Stimulated activated naive B cell treated with anti-CD40 and anti-IgM and Interleukin-4, amounts not matched to agents 10 μg/mL and 1 μg/mL and 100 μg/mL, for 72 hours (primary cell): ENCODE data around the gene DUS1L.

Source experiments
- ATAC-seq, 2 donors: fragments of 150-1000 bp; cut with Tn5 transposase; replicated peaks; 2 replicates each; pipeline ENCODE4 v1.10.0; 2021; ENCODE audit warnings: moderate library complexity in 1 of 2
- DNase-seq: peaks from one replicate; pipeline ENCODE4 v3.0.0; 2021
- H3K27ac Mint-ChIP-seq: one replicate; pipeline ENCODE4 v1.8.0; 2022; ENCODE audit warnings: mild to moderate bottlenecking, mixed read lengths
- H3K27me3 Mint-ChIP-seq, 2 donors: one replicate each; pipeline ENCODE4 v1.8.0; 2022; ENCODE audit warnings: mixed read lengths in 2 of 2
- H3K36me3 Mint-ChIP-seq, 2 donors: one replicate each; pipeline ENCODE4 v1.8.0; 2022; ENCODE audit warnings: mixed read lengths in 2 of 2, mild to moderate bottlenecking in 1 of 2
- H3K4me1 Mint-ChIP-seq, 2 donors: one replicate each; pipeline ENCODE4 v1.8.0; 2022; ENCODE audit warnings: mixed read lengths in 2 of 2, mild to moderate bottlenecking in 1 of 2
- H3K4me3 Mint-ChIP-seq, 2 donors: one replicate each; pipeline ENCODE4 v1.8.0; 2022; ENCODE audit warnings: mild to moderate bottlenecking in 2 of 2, mixed read lengths in 2 of 2, moderate library complexity in 1 of 2
- H3K9me3 Mint-ChIP-seq, 2 donors: one replicate each; pipeline ENCODE4 v1.8.0; 2022; ENCODE audit warnings: mixed read lengths in 2 of 2, mild to moderate bottlenecking in 1 of 2

The DUS1L gene

DNA sequence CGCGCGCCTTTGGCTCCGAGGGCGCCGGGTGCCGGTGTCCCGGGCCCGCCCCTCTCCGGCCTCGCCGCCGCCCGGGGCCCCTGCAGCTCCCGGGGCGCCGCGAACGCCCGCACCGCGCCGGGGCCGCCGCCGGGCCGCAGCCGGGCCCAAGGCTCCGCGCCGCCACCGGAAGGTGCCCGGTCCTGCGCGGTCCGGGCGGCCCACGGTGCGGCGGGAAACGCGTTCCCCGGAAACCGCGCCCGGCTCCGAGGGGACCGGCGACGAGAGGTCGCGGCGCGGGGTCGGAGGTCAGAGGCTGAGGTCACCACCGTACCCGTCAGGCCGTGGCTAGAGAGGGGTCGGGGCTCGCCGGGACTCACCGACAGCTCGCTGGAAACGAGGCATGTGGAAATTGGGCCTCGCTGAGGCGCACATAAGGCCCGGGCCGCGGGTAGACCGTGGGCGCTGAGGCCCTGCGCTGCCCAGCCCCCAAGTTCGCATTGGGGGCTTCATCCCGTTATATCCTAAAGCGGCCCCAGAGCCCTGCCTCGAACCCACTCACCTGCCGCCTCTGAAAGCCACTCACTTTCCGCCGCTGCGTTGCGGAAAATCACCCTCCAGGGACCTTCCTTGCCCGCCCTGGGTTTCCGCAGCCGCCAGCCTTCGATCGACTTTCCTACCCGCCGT, at the start of gene DUS1L:
Gene DUS1L (minus strand): TSS at position 167 of the 666 bp plus-strand sequence. CDS start 745 bp downstream, outside the sequence.
- peak within 1 kb of the TSS; percentile 83 to 87 for H3K4me3 Mint-ChIP-seq
- H3K27ac Mint-ChIP-seq, result peak within 1 kb of the TSS; percentile 93
- H3K27me3 Mint-ChIP-seq, result no peaks in the 10 kb centered on the region
- DNase-seq (peak; percentile 68), ATAC-seq (peak; percentile 85 to 91)
- H3K4me1 Mint-ChIP-seq, result peaks cover 5 to 25% of the 10 kb centered on the region in 2 donors
- no peaks in the 10 kb centered on the region for H3K9me3 Mint-ChIP-seq
- H3K36me3 Mint-ChIP-seq, result peaks cover 2 to 7% of the 10 kb centered on the region in 2 donors

DNA sequence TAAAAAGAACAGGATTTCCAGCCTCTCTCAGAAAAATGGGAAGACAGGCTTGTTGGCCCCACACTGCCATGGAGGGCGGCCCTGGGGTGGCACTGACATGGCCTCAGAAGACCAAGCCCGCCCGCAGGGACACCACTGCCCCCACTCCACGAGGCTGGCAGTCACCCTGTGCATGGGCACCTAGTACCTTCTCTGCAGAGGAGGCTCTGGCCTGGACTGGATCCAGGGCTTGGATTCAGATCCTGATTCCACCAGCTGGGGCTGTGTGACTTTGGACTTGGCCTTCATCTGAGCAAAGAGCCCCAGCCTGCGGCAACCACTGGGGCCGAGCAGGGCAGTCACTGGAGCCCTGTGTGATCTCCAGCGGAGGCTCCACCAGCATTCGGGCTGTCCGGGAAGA, 49.3 kb upstream of the DUS1L start:
- no peak overlapping the region for H3K4me3 Mint-ChIP-seq

DNA sequence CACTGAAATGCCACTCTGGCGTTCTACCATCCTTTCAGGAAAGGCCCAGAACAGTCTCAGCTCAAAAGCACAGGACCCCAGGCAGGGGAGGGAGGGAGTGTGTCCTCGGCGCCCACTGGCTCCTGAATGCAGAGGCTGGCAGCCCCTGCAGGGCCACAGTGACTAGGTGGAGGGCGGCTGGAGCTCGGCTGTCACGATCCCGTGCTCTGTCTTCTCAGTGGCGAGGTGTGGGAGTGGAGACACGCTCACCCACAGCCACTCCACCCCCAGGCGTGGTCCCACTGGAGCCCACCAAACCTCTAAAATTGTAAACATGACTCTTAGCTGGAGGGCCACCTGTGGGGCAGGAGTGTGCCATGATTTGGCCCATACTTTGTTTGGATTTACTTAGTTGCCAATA, 48.8 kb upstream of the DUS1L start:
- H3K4me3 Mint-ChIP-seq, result no peak overlapping the region

More for the DNA sequence above, 49.3 kb upstream of the DUS1L start:
- Mint-ChIP-seq H3K36me3 (peaks cover 12 to 24% of the 10 kb centered on the region in 2 donors), H3K4me1 (no peaks in the 10 kb centered on the region), H3K27me3 (no peaks in the 10 kb centered on the region), H3K27ac (no peak overlapping the region), H3K9me3 (no peaks in the 10 kb centered on the region)
- ATAC-seq (no peak), DNase-seq (no peak)

DNA sequence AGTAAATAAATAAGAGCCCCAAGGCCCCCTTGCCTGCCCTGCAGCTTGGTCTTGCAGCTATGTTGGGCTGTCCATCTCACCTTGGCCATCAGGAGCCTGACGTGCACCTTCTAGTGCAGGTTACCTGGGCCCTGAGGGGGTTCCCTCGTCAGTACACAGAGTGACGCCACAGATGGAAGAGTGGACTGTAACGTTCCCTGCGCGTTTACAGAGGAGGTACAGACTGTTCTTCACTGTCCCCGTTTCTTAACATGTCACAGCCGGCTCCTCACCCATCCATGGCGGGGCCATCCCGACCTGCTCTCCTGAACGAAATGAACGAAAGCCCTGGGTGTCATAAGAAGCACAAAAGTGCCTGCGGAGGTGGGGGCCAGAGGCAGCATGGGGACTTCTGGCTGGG, 48.3 kb upstream of the DUS1L start:
- no peak for DNase-seq
- no peak for ATAC-seq
- no peak overlapping the region for H3K4me3 Mint-ChIP-seq
- H3K9me3 Mint-ChIP-seq, result no peaks in the 10 kb centered on the region
- H3K27me3 Mint-ChIP-seq, result no peaks in the 10 kb centered on the region
- no peak overlapping the region for H3K27ac Mint-ChIP-seq
- no peaks in the 10 kb centered on the region for H3K4me1 Mint-ChIP-seq
- peaks cover 6 to 18% of the 10 kb centered on the region in 2 donors for H3K36me3 Mint-ChIP-seq

More for the DNA sequence above, 48.8 kb upstream of the DUS1L start:
- Mint-ChIP-seq H3K27me3 (no peaks in the 10 kb centered on the region), H3K36me3 (peaks cover 9 to 20% of the 10 kb centered on the region in 2 donors), H3K4me1 (no peaks in the 10 kb centered on the region), H3K27ac (no peak overlapping the region), H3K9me3 (no peaks in the 10 kb centered on the region)
- ATAC-seq (no peak), DNase-seq (no peak)

DNA sequence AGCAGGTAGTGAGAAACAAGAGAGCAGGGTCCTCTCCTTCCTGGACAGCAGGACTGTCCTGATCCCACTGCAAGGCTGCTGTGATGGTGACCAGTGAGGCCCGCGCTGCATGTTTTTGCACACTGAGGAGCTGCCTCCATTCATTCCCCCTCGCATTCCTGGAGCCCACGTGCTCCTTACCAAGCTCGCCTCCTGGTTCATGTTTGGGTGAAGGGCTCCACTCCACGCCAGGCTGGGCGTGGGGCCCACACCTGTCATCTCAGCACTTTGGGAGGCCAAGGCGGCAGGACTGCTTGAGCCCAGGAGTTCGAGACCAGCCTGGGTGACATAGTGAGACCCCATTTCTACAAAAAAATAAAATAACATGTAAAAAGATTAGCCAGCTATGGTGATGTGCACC, 47.8 kb upstream of the DUS1L start:
- no peak for ATAC-seq
- DNase-seq, result no peak
- no peaks in the 10 kb centered on the region for H3K27me3 Mint-ChIP-seq
- no peaks in the 10 kb centered on the region for H3K9me3 Mint-ChIP-seq
- no peak overlapping the region for H3K27ac Mint-ChIP-seq
- no peaks in the 10 kb centered on the region for H3K4me1 Mint-ChIP-seq
- H3K4me3 Mint-ChIP-seq, result no peak overlapping the region
- H3K36me3 Mint-ChIP-seq, result peaks cover 6 to 18% of the 10 kb centered on the region in 2 donors

DNA sequence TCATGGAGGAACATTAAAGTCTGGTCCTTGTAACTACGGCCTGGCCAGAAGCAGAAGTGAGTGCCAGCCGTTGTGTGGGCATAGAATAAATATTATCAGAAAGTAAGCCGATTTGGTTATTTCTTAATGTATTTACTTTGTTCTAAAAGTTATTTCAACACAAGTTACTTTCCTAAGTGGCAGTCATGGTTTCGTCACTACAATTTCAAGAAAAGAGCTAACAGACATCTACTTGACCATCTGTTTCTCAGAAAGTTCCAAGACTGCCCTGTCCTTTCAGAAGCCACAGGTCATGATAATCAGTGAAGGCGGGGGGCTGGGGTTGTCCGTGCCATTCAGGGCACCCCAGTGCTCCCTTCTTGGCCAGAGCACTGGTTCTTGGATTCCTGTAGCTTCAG, 47.3 kb upstream of the DUS1L start:
- Mint-ChIP-seq H3K36me3 (peaks cover 6 to 18% of the 10 kb centered on the region in 2 donors), H3K4me3 (no peak overlapping the region), H3K4me1 (no peaks in the 10 kb centered on the region), H3K27ac (no peak overlapping the region), H3K9me3 (no peaks in the 10 kb centered on the region), H3K27me3 (no peaks in the 10 kb centered on the region)
- DNase-seq (no peak), ATAC-seq (no peak)

DNA sequence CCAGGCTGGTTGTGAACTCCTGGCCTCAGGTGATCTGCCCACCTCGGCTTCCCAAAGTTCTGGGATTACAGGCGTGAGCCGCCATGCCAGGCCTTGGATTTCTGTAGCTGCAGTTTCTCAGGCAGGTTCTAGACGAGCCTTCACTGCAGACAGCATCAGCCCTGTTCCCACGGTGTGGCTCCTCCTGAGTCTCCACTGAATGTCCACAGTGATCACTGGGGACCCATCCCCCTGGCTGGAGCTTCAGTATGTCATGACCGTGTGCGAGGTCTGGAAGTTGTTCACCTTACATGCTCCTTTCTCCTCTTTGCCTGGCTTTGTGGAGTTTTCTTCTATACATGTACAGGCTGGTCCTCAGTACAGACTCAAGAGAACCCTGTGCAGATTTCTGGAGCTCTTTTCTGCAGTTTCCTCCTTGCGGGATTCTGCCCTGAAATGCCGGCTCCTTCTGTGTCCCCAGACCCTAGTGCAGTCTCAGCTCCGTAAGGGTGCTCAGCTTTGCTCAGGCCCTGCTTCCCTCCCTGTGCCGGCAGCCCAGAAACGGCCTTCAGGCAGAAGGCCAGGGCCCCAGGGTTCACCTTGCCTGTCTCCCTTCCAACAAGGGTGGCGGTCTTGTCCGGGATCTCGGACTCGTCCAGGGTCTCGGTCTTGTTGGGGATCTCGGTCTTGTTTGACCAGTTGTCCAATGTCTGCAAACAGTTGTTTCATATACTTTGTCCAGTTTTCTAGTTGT, 46.7 kb upstream of the DUS1L start:
- H3K27me3 Mint-ChIP-seq, result no peaks in the 10 kb centered on the region
- no peak overlapping the region for H3K4me3 Mint-ChIP-seq
- H3K27ac Mint-ChIP-seq, result no peak overlapping the region
- peaks cover 6 to 18% of the 10 kb centered on the region in 2 donors for H3K36me3 Mint-ChIP-seq
- no peaks in the 10 kb centered on the region for H3K9me3 Mint-ChIP-seq
- DNase-seq (no peak), ATAC-seq (no peak)
- peaks cover 1 to 2% of the 10 kb centered on the region in 2 donors for H3K4me1 Mint-ChIP-seq

DNA sequence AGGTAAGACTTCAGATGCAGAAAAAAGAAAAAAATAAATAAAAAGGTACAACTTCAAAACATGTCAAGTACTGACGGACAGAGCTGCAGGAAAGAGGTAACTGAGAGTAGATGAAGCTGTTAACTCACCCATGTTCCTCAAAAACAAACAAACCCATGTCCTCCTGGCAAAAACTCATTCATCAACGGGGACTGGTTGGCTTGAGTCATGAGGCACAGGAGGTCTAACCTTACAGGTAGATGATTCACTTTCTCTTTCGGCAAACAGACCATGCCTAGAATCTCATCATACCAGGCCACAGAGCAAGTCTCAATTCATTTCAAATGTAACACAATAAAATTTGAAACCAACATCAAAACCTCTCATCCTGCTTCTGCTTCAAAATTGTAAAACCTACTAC, 44.7 kb upstream of the DUS1L start:
- ATAC-seq, result no peak
- H3K4me3 Mint-ChIP-seq, result no peak overlapping the region

DNA sequence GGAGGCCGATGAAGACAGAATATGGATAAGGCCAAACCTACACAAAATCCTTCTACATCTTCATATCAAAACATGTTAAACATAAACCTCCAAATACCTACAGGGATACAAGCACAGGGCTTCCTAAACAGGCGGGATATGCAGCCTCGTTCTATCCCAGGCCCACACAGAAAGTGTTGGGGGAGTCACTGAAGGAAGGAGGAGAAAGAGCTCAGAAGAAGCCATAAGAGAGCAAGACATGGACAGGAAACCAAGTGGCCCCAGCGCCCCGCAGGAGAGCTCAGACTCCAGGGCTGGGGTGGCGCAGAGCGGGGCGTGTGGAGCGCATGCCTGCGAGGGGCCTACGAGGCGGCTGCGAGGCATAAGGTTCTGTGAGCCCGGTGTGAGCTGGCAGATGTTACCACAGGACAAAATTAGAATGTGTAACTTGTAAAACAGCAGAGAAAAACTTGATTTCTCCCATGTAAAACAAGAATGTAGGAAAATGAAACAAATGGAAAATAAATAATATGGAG, 43.4 kb upstream of the DUS1L start:
- H3K27ac Mint-ChIP-seq, result no peak overlapping the region
- peaks cover 22 to 33% of the 10 kb centered on the region in 2 donors for H3K4me1 Mint-ChIP-seq
- ATAC-seq (no peak), DNase-seq (no peak)
- H3K4me3 Mint-ChIP-seq, result no peak overlapping the region
- no peaks in the 10 kb centered on the region for H3K9me3 Mint-ChIP-seq
- H3K27me3 Mint-ChIP-seq, result no peaks in the 10 kb centered on the region
- peaks cover 11 to 12% of the 10 kb centered on the region in 2 donors for H3K36me3 Mint-ChIP-seq

More for the DNA sequence above, 44.7 kb upstream of the DUS1L start:
- no peak overlapping the region for H3K27ac Mint-ChIP-seq
- H3K9me3 Mint-ChIP-seq, result no peaks in the 10 kb centered on the region
- H3K4me1 Mint-ChIP-seq, result peaks cover 16 to 22% of the 10 kb centered on the region in 2 donors
- no peak for DNase-seq
- peaks cover 6 to 12% of the 10 kb centered on the region in 2 donors for H3K36me3 Mint-ChIP-seq
- H3K27me3 Mint-ChIP-seq, result no peaks in the 10 kb centered on the region

DNA sequence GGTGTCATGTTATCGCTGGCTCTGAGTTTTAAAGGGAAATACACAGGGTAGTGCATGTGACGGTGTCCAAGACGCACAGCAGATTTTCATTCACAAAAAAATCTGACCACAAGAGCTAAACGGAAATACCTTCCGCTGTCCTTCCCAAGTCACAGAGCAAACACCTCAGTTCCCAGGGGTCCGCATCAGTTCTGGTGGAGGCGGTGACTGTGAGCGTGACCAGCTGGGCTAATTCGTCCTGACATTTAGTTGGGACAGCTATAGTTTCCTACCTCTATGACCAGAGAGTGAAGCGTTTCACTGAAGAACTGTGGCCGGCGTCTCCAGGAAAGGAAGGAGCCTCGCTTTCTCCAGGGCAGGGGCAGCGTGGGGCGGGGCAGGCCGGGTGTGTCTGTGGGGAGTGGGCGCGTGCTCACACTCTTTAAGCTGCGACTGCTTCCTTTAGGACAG, 42.9 kb upstream of the DUS1L start:
- DNase-seq, result no peak
- Mint-ChIP-seq H3K4me1 (peaks cover 22 to 36% of the 10 kb centered on the region in 2 donors), H3K4me3 (no peak overlapping the region), H3K27me3 (no peaks in the 10 kb centered on the region), H3K36me3 (peaks cover 6 to 9% of the 10 kb centered on the region in 2 donors), H3K9me3 (no peaks in the 10 kb centered on the region), H3K27ac (no peak overlapping the region)
- no peak for ATAC-seq

DNA sequence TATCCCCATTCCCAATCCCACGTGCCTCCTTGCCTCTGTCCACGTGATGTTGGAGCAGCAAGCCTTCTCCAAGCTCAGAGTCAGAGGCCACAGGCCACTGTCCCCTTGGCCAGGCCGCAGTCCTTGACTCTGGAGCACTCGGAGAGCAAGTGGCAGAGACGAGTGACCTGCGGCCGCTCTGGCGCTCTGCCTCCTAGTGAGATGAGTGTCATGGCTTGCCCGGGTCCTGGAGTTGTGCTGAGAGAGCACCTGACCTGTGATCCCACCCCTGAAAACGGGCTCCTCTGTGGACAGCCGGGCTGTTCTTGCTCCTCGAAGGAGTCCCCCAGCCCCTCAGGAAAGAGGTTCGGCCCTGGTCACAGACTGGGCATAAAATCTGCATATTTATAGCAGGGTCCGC, 42.4 kb upstream of the DUS1L start:
- Mint-ChIP-seq H3K27ac (no peak overlapping the region), H3K4me1 (peaks cover 22 to 40% of the 10 kb centered on the region in 2 donors), H3K9me3 (no peaks in the 10 kb centered on the region), H3K36me3 (peaks cover 6 to 9% of the 10 kb centered on the region in 2 donors), H3K4me3 (peak overlapping the region in 1 of 2 donors; percentile 36), H3K27me3 (no peaks in the 10 kb centered on the region)
- no peak for DNase-seq
- ATAC-seq, result no peak

DNA sequence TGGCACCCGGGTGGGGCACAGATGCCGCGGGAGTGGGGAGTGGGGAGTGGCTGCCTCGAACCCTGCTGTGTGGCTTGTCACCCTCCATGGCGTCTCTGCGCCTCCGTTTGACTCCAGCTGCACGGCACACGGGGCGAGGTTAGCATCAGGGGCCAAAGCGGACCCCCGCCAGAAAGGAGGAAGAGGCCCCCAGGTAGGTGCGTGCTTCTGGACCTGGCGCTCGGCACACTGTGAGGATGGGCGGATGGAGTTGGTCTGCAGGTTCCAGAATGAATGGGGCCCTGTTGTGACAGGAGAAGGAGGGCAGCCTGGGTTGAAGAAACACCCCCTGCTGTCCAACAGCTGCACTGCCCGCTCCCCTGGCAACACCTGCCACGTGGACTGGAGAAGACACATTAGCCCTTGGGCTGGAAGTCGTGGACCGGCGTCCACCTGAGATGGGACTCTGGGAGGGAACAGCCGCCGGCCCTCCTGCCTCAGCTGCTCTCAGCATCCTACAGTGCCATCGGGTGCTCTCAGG, 41.8 kb upstream of the DUS1L start:
- Mint-ChIP-seq H3K4me3 (peak overlapping the region; percentile 93 to 97), H3K36me3 (peaks cover 6 to 9% of the 10 kb centered on the region in 2 donors), H3K9me3 (no peaks in the 10 kb centered on the region), H3K4me1 (peaks cover 22 to 41% of the 10 kb centered on the region in 2 donors), H3K27ac (no peak overlapping the region), H3K27me3 (no peaks in the 10 kb centered on the region)
- DNase-seq, result no peak
- ATAC-seq, result no peak

DNA sequence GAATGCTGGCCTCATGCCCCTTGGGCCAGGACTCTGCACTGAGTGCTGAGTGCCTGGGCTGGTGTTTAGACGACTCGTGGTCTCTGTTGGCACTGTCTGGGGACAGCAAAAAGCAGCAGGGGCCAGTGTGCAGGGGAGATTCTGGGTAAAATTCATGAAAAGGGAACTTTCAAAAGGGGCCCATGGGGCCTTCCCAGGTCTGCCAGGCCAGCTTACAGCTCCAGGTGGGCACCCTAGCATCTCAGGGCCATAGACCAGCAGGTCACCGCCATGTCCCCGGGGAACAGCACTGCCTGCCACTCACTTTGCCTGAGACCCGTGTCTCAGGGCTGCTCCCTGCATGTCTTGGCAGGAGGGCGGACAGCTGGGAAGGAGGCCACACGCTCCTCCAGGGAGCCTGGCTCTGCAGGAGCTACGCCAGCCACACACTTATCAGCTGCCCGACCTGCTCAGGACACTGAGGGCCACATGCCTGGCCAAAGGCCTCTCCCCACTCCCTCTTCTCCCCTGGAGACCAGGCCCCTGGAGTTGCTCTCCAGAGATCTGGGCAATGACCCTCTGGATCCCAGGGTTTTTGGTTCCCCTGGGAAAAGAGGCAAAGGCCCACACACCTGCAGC, 41.2 kb upstream of the DUS1L start:
- H3K27me3 Mint-ChIP-seq, result no peaks in the 10 kb centered on the region
- peak; percentile 28 to 33 for ATAC-seq
- peaks cover 6% of the 10 kb centered on the region in 2 donors for H3K36me3 Mint-ChIP-seq
- peaks cover 22 to 42% of the 10 kb centered on the region in 2 donors for H3K4me1 Mint-ChIP-seq
- DNase-seq, result no peak
- H3K4me3 Mint-ChIP-seq, result peak overlapping the region; percentile 93 to 97
- no peaks in the 10 kb centered on the region for H3K9me3 Mint-ChIP-seq
- peak overlapping the region; percentile 98 for H3K27ac Mint-ChIP-seq
